Esophagus muscularis mucosa (tissue), 4 donors: ENCODE measurements around the gene MX2.

Experiments used
- CTCF ChIP-seq, 3 experiments: fragments of 200-600 bp in 2 of 3; fragments of 450-650 bp in 1 of 3; sonication (generic) in 2 of 3; IDR thresholded peaks; one replicate each; pipeline ENCODE4 v1.5.1; 2017 to 2019; ENCODE audit warnings: antibody characterized with exemption in 3 of 3, mild to moderate bottlenecking in 2 of 3, moderate library complexity in 1 of 3
- EP300 ChIP-seq: sonication (generic); formaldehyde crosslinking; IDR thresholded peaks from one replicate; pipeline ENCODE4 v1.6.1; 2017; ENCODE audit warnings: antibody characterized with exemption
- POLR2A ChIP-seq: fragments of 450-650 bp; IDR thresholded peaks from one replicate; pipeline ENCODE4 v1.6.1; 2017; ENCODE audit warnings: antibody characterized with exemption, moderate library complexity, mild to moderate bottlenecking, low read depth
- POLR2AphosphoS5 ChIP-seq, 2 donors: sonication (generic); formaldehyde crosslinking; IDR thresholded peaks; one replicate each; pipeline ENCODE4 v1.6.1; 2017; ENCODE audit warnings: antibody characterized with exemption in 2 of 2

GRCh38 chr21:41399246-41399800 lies 37.5 kb downstream of the MX2 start:
- TF ChIP-seq CTCF (IDR thresholded peaks at IDR 0.05), result no peak
- TF ChIP-seq POLR2AphosphoS5 (IDR thresholded peaks at IDR 0.05), result no peak
- TF ChIP-seq EP300, result no peak
- TF ChIP-seq POLR2A, result no peak
